GM12878 (cell line): ENCODE results near the gene FOXO3. TPM values are rescaled to one million over a fixed set of nuclear protein-coding genes. Genes with fewer than 3 reads are reported as not detected.
A peak's percentile ranks its signal among the peaks of the same experiment; 100 is the strongest.

Experiments used
- ATAC-seq: fragments of 200-7000 bp; cut with Tn5 transposase; 3 replicates; pipeline ENCODE4 v1.9.1; 2020; ENCODE audit warnings: mild to moderate bottlenecking, moderate library complexity
- BruUV-seq: library from RNA; stranded (reverse); fragments of 400-500 nt; replicated peaks from 2 replicates; lab custom pipeline; 2021; lab: Mats Ljungman, UMichigan
- CTCF ChIA-PET: fragments of 300-600 bp; sonication (Branson Sonifier 250); formaldehyde crosslinking; extraction: SDS; loops from one replicate; lab custom pipeline; 2021; ENCODE audit warnings: inconsistent platforms; lab: Yijun Ruan, JAX
- POLR2A ChIA-PET: fragments of 350-600 bp; formaldehyde crosslinking; extraction: SDS; loops from one replicate; lab custom pipeline; 2021; ENCODE audit warnings: inconsistent platforms; lab: Charles Lee
- RAD21 ChIA-PET: fragments of 300-600 bp; sonication (Branson Sonifier 250); formaldehyde crosslinking; loops from one replicate; lab custom pipeline; 2023; ENCODE audit warnings: antibody characterized with exemption; ENCODE audit not compliant: unreplicated experiment; lab: Charles Lee
- SMC1A ChIA-PET: fragments of 300-600 bp; sonication (Branson Sonifier 250); formaldehyde crosslinking; loops from one replicate; lab custom pipeline; 2023; ENCODE audit not compliant: unreplicated experiment, uncharacterized antibody; lab: Charles Lee
- DNase-seq: peaks from one replicate; pipeline ENCODE4 v3.0.0-alpha.2; 2011; ENCODE audit warnings: low read depth, low spot score
- FAIRE-seq: peaks from 3 replicates; lab custom pipeline; 2011; peaks lifted over from hg19 to GRCh38; lab: Jason Lieb, UNC
- H2AFZ ChIP-seq: 2 replicates; pipeline ENCODE4 v1.6.0; 2011; ENCODE audit warnings: low read depth, low read length, control low read depth; ENCODE audit not compliant: control insufficient read depth
- H3K27ac ChIP-seq: 2 replicates; pipeline ENCODE4 v1.5.1; 2011; ENCODE audit warnings: control low read depth; ENCODE audit not compliant: control insufficient read depth, insufficient read depth
- H3K27me3 ChIP-seq, 2 experiments: replicated peaks in 1 of 2; 2 replicates each; pipeline versions ENCODE4 v1.6.0 to v1.6.1; 2011; ENCODE audit warnings: low read length in 1 of 2; ENCODE audit not compliant: control insufficient read depth in 2 of 2, insufficient read depth in 2 of 2
- H3K36me3 ChIP-seq, 2 experiments: 2 replicates each; pipeline ENCODE4 v1.5.1; 2011; ENCODE audit warnings: low read length in 1 of 2; ENCODE audit not compliant: control insufficient read depth in 2 of 2, insufficient read depth in 2 of 2
- H3K4me1 ChIP-seq: 2 replicates; pipeline ENCODE4 v1.6.1; 2011; ENCODE audit warnings: mild to moderate bottlenecking, low read length, moderate library complexity, mixed read lengths; ENCODE audit not compliant: control insufficient read depth, insufficient read depth
- H3K4me2 ChIP-seq: 2 replicates; pipeline ENCODE4 v1.6.0; 2011; ENCODE audit warnings: control low read depth; ENCODE audit not compliant: control insufficient read depth, insufficient read depth
- H3K4me3 ChIP-seq: fragments of 200-600 bp; sonication (generic); 2 replicates; pipeline ENCODE4 v1.5.1; 2016
- H3K79me2 ChIP-seq: 2 replicates; pipeline ENCODE4 v1.6.0; 2011; ENCODE audit warnings: low read length; ENCODE audit not compliant: control insufficient read depth, insufficient read depth
- H3K9ac ChIP-seq: 2 replicates; pipeline ENCODE4 v1.8.0; 2011; ENCODE audit warnings: low read length, control low read depth, mixed read lengths; ENCODE audit not compliant: control insufficient read depth, insufficient read depth
- H3K9me3 ChIP-seq: replicated peaks from 3 replicates; pipeline ENCODE4 v1.5.1; 2011; ENCODE audit warnings: mild to moderate bottlenecking, low read length; ENCODE audit not compliant: control insufficient read depth, insufficient read depth
- H4K20me1 ChIP-seq: 2 replicates; pipeline ENCODE4 v1.6.0; 2011; ENCODE audit not compliant: control insufficient read depth, insufficient read depth
- CBX5 ChIP-seq: sonication (generic); IDR thresholded peaks from 2 replicates; pipeline ENCODE4 v1.6.1; 2016; ENCODE audit warnings: low read depth, moderate library complexity, mild to moderate bottlenecking, inconsistent platforms
- IKZF1 ChIP-seq: fragments of 450-650 bp; conservative IDR thresholded peaks from 2 replicates; pipeline ENCODE4 v1.6.1; 2017; ENCODE audit warnings: antibody characterized with exemption, mild to moderate bottlenecking
- IKZF2 ChIP-seq, 2 experiments: fragments of 450-650 bp; IDR thresholded peaks; 2 replicates each; pipeline ENCODE4 v1.6.1; 2017; ENCODE audit warnings: mild to moderate bottlenecking in 2 of 2, moderate library complexity in 2 of 2
- LARP7 ChIP-seq: fragments of 450-650 bp; IDR thresholded peaks from 2 replicates; pipeline ENCODE4 v1.6.1; 2017; ENCODE audit warnings: mild to moderate bottlenecking
- MEF2B ChIP-seq: fragments of 450-650 bp; IDR thresholded peaks from 2 replicates; pipeline ENCODE4 v1.6.1; 2018; ENCODE audit warnings: mild to moderate bottlenecking, moderate library complexity; ENCODE audit not compliant: partially characterized antibody, poor library complexity, severe bottlenecking
- NBN ChIP-seq: fragments of 450-650 bp; IDR thresholded peaks from 2 replicates; pipeline ENCODE4 v1.6.1; 2016
- NKRF ChIP-seq: fragments of 450-650 bp; conservative IDR thresholded peaks from 2 replicates; pipeline ENCODE4 v1.6.1; 2017; ENCODE audit warnings: mild to moderate bottlenecking, moderate library complexity
- POLR2AphosphoS5 ChIP-seq: IDR thresholded peaks from 2 replicates; pipeline ENCODE4 v1.6.1; 2011; ENCODE audit warnings: mild to moderate bottlenecking, low read length, inconsistent platforms
- SMARCA5 ChIP-seq: fragments of 450-650 bp; IDR thresholded peaks from 2 replicates; pipeline ENCODE4 v1.6.1; 2017; ENCODE audit warnings: mild to moderate bottlenecking
- SMC3 ChIP-seq: IDR thresholded peaks from 2 replicates; pipeline ENCODE4 v1.6.1; 2011; ENCODE audit warnings: low read length, improper control_type of control experiment, borderline replicate concordance
- USF1 ChIP-seq: IDR thresholded peaks from 2 replicates; pipeline ENCODE4 v1.6.1; 2011; ENCODE audit warnings: borderline replicate concordance, low read depth, mild to moderate bottlenecking, moderate library complexity, mixed read lengths, low read length; ENCODE audit not compliant: insufficient read depth; ENCODE audit errors: extremely low read length
- ZNF24 ChIP-seq: fragments of 450-650 bp; IDR thresholded peaks from 2 replicates; pipeline ENCODE4 v1.6.1; 2017; ENCODE audit warnings: antibody characterized with exemption, mild to moderate bottlenecking
- WGBS: methylation state at CpG from one replicate; pipeline ENCODE4 v1.1.6; 2016; ENCODE audit warnings: low lambda C conversion rate; ENCODE audit not compliant: insufficient replicate concordance, insufficient coverage; ENCODE audit errors: missing lambda C conversion rate; 5-methylcytosine and 5-hydroxymethylcytosine counted together
- in situ Hi-C: fragments of 300-500 bp; cut with MboI; formaldehyde crosslinking; loops from 9 replicates; pipeline ENCODE4 v1.14.3; 2018; ENCODE audit warnings: mixed read lengths
- intact Hi-C: fragments of 100-400 bp; cut with micrococcal nuclease; formaldehyde crosslinking; loops from one replicate; pipeline ENCODE4 v1.14.2; 2022; ENCODE audit not compliant: unreplicated experiment
- polyA plus RNA-seq, 11 experiments: library from polyadenylated mRNA; depleted of rRNA in 4 of 11; unstranded in 6 of 11; stranded (reverse) in 5 of 11; fragments of >200 nt; fragmentation: Nextera tagmentation in 4 of 11; fragmentation: Illumina TruSeq in 1 of 11; extraction: Ambion mirVana in 4 of 11; extraction: Trizol in 1 of 11; gene quantifications; 1 replicate in 1 of 11; 2 replicates in 10 of 11; pipeline versions ENCODE4 v1.2.1 to v1.2.3, GENCODE V29; 2011 to 2016; ENCODE audit warnings: inconsistent platforms in 2 of 11, missing spikeins in 2 of 11, low read depth in 1 of 11
- total RNA-seq, 4 experiments: library from RNA; depleted of rRNA in 3 of 4; stranded (reverse); fragments of >200 nt in 3 of 4; fragmentation: Illumina TruSeq in 1 of 4; extraction: Trizol in 1 of 4; gene quantifications; 2 replicates each; pipeline versions ENCODE4 v1.2.1 to v1.2.3, GENCODE V29; 2013 to 2021
- TF ChIP-seq, protein P1 (sequence below): fragments of 450-650 bp; IDR thresholded peaks from 2 replicates; pipeline ENCODE4 v1.6.1; 2017; ENCODE audit warnings: mild to moderate bottlenecking, low read depth, inconsistent platforms; ENCODE audit not compliant: poor library complexity, severe bottlenecking
- TF ChIP-seq, protein P2 (sequence below): fragments of 450-650 bp; IDR thresholded peaks from 2 replicates; pipeline ENCODE4 v1.6.1; 2016; ENCODE audit warnings: mild to moderate bottlenecking
- TF ChIP-seq, protein P3 (sequence below): fragments of 450-650 bp; IDR thresholded peaks from 2 replicates; pipeline ENCODE4 v1.6.1; 2017; ENCODE audit warnings: borderline replicate concordance

Gene FOXO3
- total and polyA plus RNA-seq, 10 of the 15 experiments (the other 5 are each of a cell fraction or from before 2014, with no cell fraction given) = 0.82 to 4.5 (median 1.7) TPM

DNA sequence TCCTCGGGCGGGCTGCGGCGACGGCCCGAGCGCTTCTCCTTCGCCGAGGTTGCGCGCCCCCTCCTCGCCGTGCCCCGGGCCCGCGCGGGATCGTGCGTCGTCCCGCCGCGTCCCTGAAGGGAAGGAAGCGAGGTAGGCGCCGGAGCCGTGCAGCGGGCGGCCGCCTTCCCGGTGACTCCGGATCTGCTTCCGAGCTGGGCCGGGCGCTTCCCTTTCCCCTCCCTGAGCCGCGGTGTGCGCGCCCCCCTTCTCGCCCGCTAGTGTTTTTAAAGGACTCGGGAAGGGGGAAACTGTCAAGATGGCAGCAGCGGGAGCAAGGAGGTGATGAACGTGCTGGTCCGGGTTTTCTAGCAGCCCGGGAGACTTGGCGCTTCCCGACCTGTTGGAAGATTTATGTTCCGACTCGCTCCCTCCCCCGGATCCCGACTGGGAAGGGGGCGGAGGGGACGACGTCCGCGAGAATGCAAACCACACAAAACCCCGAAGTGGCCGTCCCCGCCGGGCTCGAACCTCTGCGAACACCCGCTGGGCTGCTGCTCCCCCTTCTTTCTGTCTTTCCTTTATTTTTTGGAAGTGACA is 744 bp upstream of the FOXO3 start:
- ChIA-PET CTCF (interaction anchor here (1.3 kb wide), 1 partner anchor 31 kb away, joined by 3 read pairs; no protein-coding TSS in a partner anchor), POLR2A (no interaction called here), SMC1A (interaction anchor here (1.2 to 3.2 kb wide), 2 partner anchors 32 to 513 kb away, joined by 3 to 9 read pairs; no protein-coding TSS in a partner anchor), RAD21 (interaction anchor here (1.0 to 2.8 kb wide), 2 partner anchors 32 to 38 kb away, joined by 4 to 11 read pairs; no protein-coding TSS in a partner anchor)
- Histone ChIP-seq H3K4me2 (peak overlapping the region; percentile 72), H3K4me3 (peak overlapping the region; percentile 86), H3K9ac (peak overlapping the region; percentile 83), H3K36me3 (no peaks in the 10 kb centered on the region), H3K9me3 (no peaks in the 10 kb centered on the region; the same call in 2 of the 3 replicates), H4K20me1 (peaks cover under 1% of the 10 kb centered on the region), H3K27ac (peak overlapping the region; percentile 62), H2AFZ (peak overlapping the region; percentile 61), H3K27me3 (peaks cover 6% of the 10 kb centered on the region in 2 experiments), H3K4me1 (peaks cover 14% of the 10 kb centered on the region), H3K79me2 (peaks cover 30% of the 10 kb centered on the region)
- intact Hi-C loops = loop anchor here (5.0 to 10.0 kb wide), 3 partner anchors 77 to 825 kb away; partner anchors contain the start of gene CD164
- BruUV-seq = TSS peak; percentile 97
- in situ Hi-C loops = loop anchor here (10.0 kb wide), 1 partner anchor 825 kb away; the partner anchor contains the start of gene CD164
- ATAC-seq (peak; percentile 2), DNase-seq (no peak), FAIRE-seq (no peak)
- WGBS = 2% methylated on average over 48 of the region's 64 CpGs
- TF ChIP-seq USF1 (no peak), SMARCA5 (0 out of 2 replicates have a peak, but pooled peaks have one; percentile 18), IKZF1 (peak; percentile 38), MEF2B (peak; percentile 7), POLR2AphosphoS5 (no peak), CBX5 (no peak), NBN (0 out of 2 replicates have a peak, but pooled peaks have one; percentile 35), IKZF2 (IDR thresholded peaks at IDR 0.05) (peak; percentile 46 to 49; a peak in 2 of 4 replicates), ZNF24 (0 out of 2 replicates have a peak, but pooled peaks have one; percentile 13), LARP7 (peak; percentile 77), SMC3 (no peak), NKRF (peak; percentile 75)
- TF ChIP-seq, protein P1, sequence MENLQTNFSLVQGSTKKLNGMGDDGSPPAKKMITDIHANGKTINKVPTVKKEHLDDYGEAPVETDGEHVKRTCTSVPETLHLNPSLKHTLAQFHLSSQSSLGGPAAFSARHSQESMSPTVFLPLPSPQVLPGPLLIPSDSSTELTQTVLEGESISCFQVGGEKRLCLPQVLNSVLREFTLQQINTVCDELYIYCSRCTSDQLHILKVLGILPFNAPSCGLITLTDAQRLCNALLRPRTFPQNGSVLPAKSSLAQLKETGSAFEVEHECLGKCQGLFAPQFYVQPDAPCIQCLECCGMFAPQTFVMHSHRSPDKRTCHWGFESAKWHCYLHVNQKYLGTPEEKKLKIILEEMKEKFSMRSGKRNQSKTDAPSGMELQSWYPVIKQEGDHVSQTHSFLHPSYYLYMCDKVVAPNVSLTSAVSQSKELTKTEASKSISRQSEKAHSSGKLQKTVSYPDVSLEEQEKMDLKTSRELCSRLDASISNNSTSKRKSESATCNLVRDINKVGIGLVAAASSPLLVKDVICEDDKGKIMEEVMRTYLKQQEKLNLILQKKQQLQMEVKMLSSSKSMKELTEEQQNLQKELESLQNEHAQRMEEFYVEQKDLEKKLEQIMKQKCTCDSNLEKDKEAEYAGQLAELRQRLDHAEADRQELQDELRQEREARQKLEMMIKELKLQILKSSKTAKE = no peak
- TF ChIP-seq, protein P2, sequence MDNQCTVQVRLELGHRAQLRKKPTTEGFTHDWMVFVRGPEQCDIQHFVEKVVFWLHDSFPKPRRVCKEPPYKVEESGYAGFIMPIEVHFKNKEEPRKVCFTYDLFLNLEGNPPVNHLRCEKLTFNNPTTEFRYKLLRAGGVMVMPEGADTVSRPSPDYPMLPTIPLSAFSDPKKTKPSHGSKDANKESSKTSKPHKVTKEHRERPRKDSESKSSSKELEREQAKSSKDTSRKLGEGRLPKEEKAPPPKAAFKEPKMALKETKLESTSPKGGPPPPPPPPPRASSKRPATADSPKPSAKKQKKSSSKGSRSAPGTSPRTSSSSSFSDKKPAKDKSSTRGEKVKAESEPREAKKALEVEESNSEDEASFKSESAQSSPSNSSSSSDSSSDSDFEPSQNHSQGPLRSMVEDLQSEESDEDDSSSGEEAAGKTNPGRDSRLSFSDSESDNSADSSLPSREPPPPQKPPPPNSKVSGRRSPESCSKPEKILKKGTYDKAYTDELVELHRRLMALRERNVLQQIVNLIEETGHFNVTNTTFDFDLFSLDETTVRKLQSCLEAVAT = peak; percentile 56
- TF ChIP-seq, protein P3, sequence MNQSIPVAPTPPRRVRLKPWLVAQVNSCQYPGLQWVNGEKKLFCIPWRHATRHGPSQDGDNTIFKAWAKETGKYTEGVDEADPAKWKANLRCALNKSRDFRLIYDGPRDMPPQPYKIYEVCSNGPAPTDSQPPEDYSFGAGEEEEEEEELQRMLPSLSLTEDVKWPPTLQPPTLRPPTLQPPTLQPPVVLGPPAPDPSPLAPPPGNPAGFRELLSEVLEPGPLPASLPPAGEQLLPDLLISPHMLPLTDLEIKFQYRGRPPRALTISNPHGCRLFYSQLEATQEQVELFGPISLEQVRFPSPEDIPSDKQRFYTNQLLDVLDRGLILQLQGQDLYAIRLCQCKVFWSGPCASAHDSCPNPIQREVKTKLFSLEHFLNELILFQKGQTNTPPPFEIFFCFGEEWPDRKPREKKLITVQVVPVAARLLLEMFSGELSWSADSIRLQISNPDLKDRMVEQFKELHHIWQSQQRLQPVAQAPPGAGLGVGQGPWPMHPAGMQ = no peak
